Prostate gland (tissue), 2 donors: ENCODE results near the gene CBFA2T3. TPM values are rescaled to one million over a fixed set of nuclear protein-coding genes. Genes with fewer than 3 reads are reported as not detected.
A peak's percentile ranks its signal among the peaks of the same experiment; 100 is the strongest.

ENCODE experiments used
- DNase-seq: peaks from one replicate; pipeline ENCODE4 v3.0.0-alpha.2; 2019; ENCODE audit warnings: low spot score
- H3K27ac ChIP-seq, 2 donors: fragments of 200-600 bp; sonication (generic); 2 replicates each; pipeline ENCODE4 v1.5.1; 2017 to 2019
- H3K27me3 ChIP-seq: fragments of 200-600 bp; sonication (generic); replicated peaks from 2 replicates; pipeline ENCODE4 v1.5.1; 2019; ENCODE audit not compliant: insufficient read depth
- H3K36me3 ChIP-seq, 2 donors: fragments of 200-600 bp; sonication (generic); 1 replicate in 1 of 2; 2 replicates in 1 of 2; pipeline versions ENCODE4 v1.5.1 to v1.8.1; 2017 to 2019
- H3K4me1 ChIP-seq: fragments of 200-600 bp; sonication (generic); replicated peaks from 2 replicates; pipeline ENCODE4 v1.5.1; 2019
- H3K4me3 ChIP-seq, 2 donors: fragments of 200-600 bp; sonication (generic); 2 replicates each; pipeline ENCODE4 v1.5.1; 2017 to 2019
- H3K9me3 ChIP-seq: fragments of 200-600 bp; sonication (generic); 2 replicates; pipeline ENCODE4 v1.5.1; 2017
- POLR2A ChIP-seq: fragments of 450-650 bp; IDR thresholded peaks from one replicate; pipeline ENCODE4 v1.6.1; 2016; ENCODE audit warnings: antibody characterized with exemption, mild to moderate bottlenecking
- POLR2AphosphoS5 ChIP-seq: sonication (generic); formaldehyde crosslinking; IDR thresholded peaks from one replicate; pipeline ENCODE4 v1.6.1; 2017; ENCODE audit warnings: antibody characterized with exemption
- WGBS: methylation state at CpG from one replicate; pipeline ENCODE4 v1.1.5; 2018; 5-methylcytosine and 5-hydroxymethylcytosine counted together
- intact Hi-C: fragments of 100-400 bp; cut with DNase I; formaldehyde crosslinking; loops from one replicate; pipeline ENCODE4 v1.14.2; 2022
- total RNA-seq, 2 donors: library from RNA; depleted of rRNA; stranded (reverse); fragments of >200 nt; gene quantifications; one replicate each; pipeline ENCODE4 v1.1.0, GENCODE V29; 2016
- TF ChIP-seq, protein P1 (sequence below), 4 experiments: fragments of 200-600 bp in 2 of 4; fragments of 450-650 bp in 2 of 4; sonication (generic) in 2 of 4; IDR thresholded peaks; 1 replicate in 3 of 4; 2 replicates in 1 of 4; pipeline ENCODE4 v1.5.1; 2016 to 2019; ENCODE audit warnings: antibody characterized with exemption in 4 of 4, mild to moderate bottlenecking in 2 of 4, moderate library complexity in 2 of 4

The CBFA2T3 gene
- total RNA-seq, 2 donors from 2014 or later: 4.5 to 8.7 TPM

DNA sequence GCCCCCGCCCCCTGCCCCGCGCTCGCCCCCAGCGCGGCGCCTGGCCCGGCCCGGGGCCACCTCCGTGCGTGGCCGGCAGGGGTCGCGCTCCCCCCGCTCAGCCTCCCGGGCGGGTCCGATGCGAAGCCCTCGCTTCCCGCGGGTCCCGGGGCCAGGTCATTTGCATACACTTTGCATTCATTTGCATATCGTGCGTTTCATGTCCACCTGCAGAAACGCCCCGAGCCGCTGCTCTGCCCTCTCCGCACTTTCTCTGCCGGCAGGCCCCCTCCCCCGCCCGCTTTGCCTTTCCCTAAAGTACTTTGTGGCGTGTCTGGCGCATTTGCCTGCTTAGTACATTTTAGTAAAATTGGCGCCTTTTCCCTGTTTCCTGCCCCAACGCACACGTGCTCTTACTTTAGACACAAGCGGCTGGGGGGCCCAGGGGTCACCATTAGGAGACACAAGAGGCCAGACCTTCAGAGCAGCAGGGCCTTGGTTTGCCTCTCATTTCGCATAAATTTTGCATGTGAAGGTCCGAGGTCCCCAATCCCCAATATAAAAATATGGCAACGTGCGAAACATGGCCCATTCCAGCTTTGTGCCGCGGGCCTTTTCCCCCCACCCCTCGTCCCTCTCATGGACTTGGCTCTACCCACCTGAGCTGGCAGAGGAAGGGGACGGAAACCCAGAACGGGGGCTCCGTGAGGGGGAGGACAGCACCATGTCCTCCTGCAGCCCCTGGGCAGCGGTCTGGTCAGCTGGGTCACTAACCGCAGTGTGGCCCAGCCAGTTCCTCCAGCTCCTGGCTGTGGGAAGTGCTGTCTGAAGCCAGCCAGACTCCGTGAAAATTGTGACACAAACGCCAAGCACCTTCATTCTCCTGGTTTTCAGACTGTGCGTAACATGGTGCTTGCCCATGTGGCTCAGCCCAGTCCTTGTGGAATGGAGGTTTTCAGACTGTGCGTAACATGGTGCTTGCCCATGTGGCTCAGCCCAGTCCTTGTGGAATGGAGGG is 34.8 kb downstream of the CBFA2T3 start:
- WGBS: 19% methylated on average over 44 of the region's 54 CpGs
- Histone ChIP-seq H3K4me1 (no peaks in the 10 kb centered on the region), H3K27me3 (no peaks in the 10 kb centered on the region), H3K27ac (peak overlapping the region in 1 of 2 donors; percentile 38), H3K4me3 (peak overlapping the region; percentile 38 to 66), H3K9me3 (no peaks in the 10 kb centered on the region), H3K36me3 (no peaks in the 10 kb centered on the region)
- no peak for TF ChIP-seq POLR2A
- TF ChIP-seq, protein P1, sequence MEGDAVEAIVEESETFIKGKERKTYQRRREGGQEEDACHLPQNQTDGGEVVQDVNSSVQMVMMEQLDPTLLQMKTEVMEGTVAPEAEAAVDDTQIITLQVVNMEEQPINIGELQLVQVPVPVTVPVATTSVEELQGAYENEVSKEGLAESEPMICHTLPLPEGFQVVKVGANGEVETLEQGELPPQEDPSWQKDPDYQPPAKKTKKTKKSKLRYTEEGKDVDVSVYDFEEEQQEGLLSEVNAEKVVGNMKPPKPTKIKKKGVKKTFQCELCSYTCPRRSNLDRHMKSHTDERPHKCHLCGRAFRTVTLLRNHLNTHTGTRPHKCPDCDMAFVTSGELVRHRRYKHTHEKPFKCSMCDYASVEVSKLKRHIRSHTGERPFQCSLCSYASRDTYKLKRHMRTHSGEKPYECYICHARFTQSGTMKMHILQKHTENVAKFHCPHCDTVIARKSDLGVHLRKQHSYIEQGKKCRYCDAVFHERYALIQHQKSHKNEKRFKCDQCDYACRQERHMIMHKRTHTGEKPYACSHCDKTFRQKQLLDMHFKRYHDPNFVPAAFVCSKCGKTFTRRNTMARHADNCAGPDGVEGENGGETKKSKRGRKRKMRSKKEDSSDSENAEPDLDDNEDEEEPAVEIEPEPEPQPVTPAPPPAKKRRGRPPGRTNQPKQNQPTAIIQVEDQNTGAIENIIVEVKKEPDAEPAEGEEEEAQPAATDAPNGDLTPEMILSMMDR (IDR thresholded peaks at IDR 0.05): peak; percentile 45 to 84 (median 73)
- no peak for TF ChIP-seq POLR2AphosphoS5
- intact Hi-C loops: loop anchor here (2.0 kb wide), 1 partner anchor 275 kb away; the partner anchor contains the start of gene ZNF778
- no peak for DNase-seq

DNA sequence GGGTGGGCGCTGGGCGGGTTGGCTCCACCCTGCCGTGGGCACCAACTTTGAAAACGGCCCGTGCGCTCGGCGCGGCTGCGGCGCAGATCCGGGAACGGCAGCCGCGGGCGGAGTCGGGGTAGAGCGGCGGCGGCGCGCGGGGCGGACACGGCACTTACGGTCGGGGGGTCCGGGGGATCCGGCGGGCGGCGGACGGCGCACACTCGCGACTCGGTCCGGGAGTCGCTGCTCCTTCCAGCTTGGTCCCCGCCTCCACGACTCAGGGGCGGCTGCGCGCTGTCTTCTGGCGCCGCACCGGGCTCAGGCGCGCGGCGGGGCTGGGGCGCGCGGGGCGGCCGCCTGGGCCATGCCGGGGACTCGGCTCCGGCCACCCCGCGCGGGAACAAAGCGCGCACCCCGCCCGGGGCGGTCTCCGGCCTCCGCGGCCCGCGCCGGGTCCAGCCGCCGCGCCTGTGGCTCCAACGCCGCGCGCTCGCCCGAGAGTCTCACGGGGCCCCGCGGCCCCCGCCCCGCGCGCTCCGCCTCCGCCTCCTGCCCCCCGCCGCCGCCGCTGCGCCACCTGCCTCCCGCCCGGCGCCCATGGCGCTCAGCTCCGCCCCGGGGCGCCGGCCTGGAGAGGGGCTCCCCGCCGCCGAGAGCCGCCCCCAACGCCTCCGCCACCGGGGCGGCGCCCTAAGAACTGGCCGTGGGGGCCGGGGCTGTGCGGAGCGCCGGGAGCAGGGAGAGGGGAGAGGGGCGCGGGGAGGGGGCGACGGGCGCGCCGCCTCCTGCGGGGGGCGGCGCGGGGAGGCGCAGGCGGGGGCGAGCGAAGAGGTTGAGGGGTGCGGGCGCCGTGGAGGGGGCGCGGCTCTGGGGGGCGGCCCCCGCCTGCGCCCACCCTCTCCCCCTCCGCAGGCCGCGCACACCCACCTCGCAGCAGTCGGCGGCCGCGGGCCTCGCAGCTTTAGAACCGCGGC is 35.9 kb downstream of the CBFA2T3 start:
- no peaks in the 10 kb centered on the region for H3K4me1 ChIP-seq
- no peaks in the 10 kb centered on the region for H3K36me3 ChIP-seq
- TF ChIP-seq POLR2AphosphoS5 (no peak), POLR2A (no peak)
- TF ChIP-seq, protein P1 (IDR thresholded peaks at IDR 0.05): no peak
- intact Hi-C loops: no loop called here
- H3K27me3 ChIP-seq: no peaks in the 10 kb centered on the region
- under 1% methylated on average over 24 of the region's 152 CpGs for WGBS
- peak overlapping the region; percentile 36 to 64 for H3K27ac ChIP-seq
- peak overlapping the region; percentile 38 to 66 for H3K4me3 ChIP-seq
- no peak for DNase-seq
- H3K9me3 ChIP-seq: no peaks in the 10 kb centered on the region

DNA sequence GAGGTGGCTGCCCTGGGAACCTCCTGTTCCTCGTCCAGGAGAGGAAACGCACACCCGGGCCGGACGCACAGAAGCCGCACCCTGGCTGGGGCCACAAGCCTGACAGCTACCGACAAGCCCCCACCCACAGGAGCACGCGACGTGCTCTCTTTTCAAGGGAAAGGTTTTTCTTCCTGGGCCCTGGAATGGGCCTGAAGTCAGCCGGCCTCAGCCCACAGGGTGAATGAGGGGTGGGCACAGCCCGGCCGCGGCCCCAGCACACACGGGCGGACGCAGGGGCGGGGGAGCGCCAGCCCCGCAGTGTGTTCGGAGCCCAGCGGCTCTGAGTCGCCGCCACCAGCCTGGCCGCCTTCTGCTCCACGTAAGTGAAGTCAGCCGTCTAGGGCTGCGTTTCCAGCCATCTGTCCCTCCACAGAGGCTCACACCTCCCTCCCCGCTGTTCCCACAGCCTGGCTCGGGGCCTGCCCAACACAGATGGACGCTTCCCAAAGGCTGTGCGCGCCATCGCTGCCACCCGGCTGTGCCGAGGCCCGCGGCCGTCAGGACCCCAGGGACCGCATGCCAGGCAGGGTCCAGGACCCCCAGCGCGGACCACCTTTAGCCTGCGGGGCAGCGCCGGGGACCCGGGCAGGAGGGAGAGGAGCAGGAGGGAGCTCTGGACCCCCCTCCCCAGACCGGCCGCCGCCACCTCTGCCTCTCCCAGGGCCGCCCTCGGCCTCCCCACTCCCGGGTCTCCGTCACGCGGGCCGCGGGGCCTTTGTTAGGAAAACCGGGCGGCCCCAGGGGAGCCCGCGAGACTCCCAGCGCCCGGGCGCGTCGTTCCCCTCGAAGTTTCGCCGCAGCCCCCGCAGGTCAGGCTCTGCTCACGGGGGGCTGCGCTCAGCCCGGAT is 36.8 kb downstream of the CBFA2T3 start:
- H3K27me3 ChIP-seq: no peaks in the 10 kb centered on the region
- no peaks in the 10 kb centered on the region for H3K9me3 ChIP-seq
- 7% methylated on average over 61 of the region's 73 CpGs for WGBS
- intact Hi-C loops: no loop called here
- no peak for DNase-seq
- H3K27ac ChIP-seq: peak overlapping the region; percentile 36 to 64
- H3K4me1 ChIP-seq: no peaks in the 10 kb centered on the region
- H3K4me3 ChIP-seq: peak overlapping the region; percentile 38 to 66
- TF ChIP-seq, protein P1 (IDR thresholded peaks at IDR 0.05): no peak
- no peak for TF ChIP-seq POLR2A
- no peak for TF ChIP-seq POLR2AphosphoS5
- no peaks in the 10 kb centered on the region for H3K36me3 ChIP-seq

DNA sequence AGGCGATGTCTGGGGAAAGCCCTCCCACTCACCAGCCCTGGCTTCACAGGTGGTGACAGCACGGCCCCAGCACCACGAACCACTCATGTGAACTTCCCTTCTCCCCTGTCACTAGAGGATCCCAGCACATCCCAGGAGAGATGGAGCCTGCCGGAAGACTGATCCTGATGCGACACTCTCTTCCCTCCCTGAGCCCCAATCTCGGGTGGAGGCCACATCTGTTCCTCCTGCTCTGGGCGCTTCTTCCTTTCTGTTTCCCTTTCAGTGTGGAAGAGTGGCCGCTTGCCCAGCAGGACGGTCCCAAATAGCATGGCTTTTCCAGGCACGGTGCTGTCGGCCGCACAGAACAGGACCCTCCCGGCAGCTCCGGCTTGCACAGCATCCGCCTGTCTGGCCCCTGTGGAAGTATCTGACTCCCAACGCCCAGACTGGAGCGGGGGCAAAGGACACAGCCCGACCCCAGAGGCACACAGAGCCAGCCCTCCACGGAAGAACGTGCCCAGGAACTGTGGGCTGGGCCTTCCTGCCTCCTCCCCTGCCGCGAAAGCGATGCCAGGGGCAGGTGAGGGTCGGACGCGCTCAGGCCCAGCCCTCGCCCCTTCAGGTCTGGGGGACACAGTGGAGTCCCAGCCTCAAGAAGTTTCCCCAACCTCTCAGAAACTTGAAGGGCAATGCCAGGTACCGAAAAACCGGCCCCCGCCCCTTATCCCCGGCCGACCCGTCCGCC is 37.6 kb downstream of the CBFA2T3 start:
- WGBS: 70% methylated on average over 31 of the region's 34 CpGs
- TF ChIP-seq, protein P1 (IDR thresholded peaks at IDR 0.05): no peak
- TF ChIP-seq POLR2AphosphoS5: no peak
- TF ChIP-seq POLR2A: no peak
- intact Hi-C loops: no loop called here
- Histone ChIP-seq H3K4me3 (peak overlapping the region; percentile 38 to 66), H3K4me1 (no peaks in the 10 kb centered on the region), H3K36me3 (no peaks in the 10 kb centered on the region), H3K27ac (no peak overlapping the region), H3K27me3 (no peaks in the 10 kb centered on the region), H3K9me3 (no peaks in the 10 kb centered on the region)
- DNase-seq: no peak
